GM12874 (cell line): ENCODE data around the gene ELFN2.

Source experiments
- CTCF ChIP-seq: IDR thresholded peaks from 2 replicates; pipeline ENCODE4 v1.5.1; 2011; ENCODE audit warnings: low read depth, mild to moderate bottlenecking, control low read depth, low read length, moderate library complexity; ENCODE audit not compliant: insufficient read depth

ELFN2 gene

DNA sequence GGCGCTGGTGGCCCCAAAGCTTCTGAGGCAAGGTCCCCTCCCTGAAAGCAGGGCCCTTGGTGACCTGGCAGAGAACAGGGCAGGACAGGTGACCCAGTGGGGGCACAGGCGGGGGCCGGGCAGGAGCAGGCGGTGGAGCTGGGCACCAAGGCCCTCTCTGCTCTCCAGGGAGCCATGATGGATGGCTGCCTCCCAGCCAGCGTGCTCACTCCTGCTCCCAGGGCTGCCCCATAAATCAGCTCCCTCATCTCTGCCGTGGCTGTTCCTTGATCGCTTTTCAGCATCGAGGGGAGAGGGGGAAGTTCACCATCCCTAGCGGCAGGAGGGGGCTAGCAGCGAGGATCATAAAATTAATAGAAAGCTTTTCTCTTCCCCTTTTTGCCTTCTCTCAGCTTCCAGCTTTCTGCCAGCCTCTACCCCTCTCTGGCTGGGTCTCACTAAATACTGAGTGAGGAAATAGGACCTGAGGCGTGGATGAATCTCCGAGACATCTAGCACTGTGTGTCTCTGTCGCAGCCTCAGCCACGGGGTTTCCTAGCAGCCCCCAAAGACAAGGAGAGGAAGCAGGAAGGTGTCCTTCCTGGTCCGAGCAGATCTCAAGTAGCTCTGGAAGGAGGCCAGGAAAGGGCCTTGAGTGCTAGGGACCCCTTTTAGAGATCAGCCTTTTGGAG, 22.2 kb upstream of the ELFN2 start:
- TF ChIP-seq CTCF = no peak

DNA sequence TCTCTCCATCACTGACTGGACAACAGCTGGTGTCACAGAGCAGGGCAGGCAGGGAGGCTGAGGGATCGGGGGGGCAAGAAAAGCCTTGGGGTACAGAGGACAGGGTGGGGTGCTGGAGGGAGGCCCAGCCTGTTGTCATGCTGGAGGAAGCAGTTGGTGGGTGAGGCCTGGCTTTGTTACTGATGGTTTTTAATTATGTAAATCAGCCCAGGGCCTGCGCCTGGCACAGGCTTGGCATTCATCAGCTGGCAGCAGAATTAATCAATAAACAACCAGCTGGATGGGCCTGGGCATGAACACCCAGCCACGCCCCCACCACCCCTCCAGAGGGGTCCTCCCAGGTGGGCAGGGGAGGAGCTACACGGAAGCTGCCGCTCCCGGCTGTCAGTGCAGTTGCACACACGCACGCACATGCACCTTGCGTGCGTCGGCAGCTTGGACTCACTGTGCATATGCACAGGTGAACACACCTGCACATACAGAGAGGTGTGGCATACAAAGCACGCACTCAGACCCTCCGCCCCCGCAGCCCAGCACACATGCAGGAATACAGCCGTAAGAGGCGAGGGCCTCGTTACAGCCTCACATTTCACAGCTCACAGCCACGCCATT, 21.3 kb upstream of the ELFN2 start:
- no peak for TF ChIP-seq CTCF

- no peak for TF ChIP-seq CTCF
Observed at GRCh38 chr22:37445501-37445900, 18.2 kb upstream of the ELFN2 start.

GRCh38 chr22:37443977-37444376, 16.7 kb upstream of the ELFN2 start:
- no peak for TF ChIP-seq CTCF

DNA sequence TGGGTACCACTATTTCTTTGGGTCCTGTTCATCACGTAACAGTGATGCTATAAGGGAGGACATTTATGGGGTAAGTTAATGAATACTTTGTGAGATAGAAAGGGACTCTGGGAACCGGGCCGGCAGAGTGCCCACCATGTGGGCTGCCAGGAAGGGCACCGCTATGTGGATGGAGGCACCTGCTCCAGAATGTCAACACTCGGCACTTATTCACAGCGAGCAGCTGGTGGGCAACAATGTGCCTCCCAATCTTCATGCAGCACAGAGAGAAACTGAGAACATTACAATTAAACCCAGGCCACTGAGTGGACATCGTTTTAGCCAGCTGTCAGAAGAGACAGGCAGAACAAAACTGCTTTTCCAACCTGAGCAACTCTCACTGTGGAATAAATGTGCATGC, 15.8 kb upstream of the ELFN2 start:
- no peak for TF ChIP-seq CTCF

- no peak for TF ChIP-seq CTCF
Observed at GRCh38 chr22:37442537-37442936, 15.3 kb upstream of the ELFN2 start.

- no peak for TF ChIP-seq CTCF
Observed at GRCh38 chr22:37442135-37442534, 14.9 kb upstream of the ELFN2 start.

GRCh38 chr22:37440875-37441274, 13.6 kb upstream of the ELFN2 start:
- TF ChIP-seq CTCF = no peak
